Mucosa of rectum (tissue), 2 donors: ENCODE results near the gene ATP2A3.

Source experiments
- H3K27ac ChIP-seq, 2 donors: one replicate each; pipeline ENCODE4 v1.7.0; 2013; ENCODE audit warnings: inconsistent platforms in 2 of 2, low read depth in 2 of 2, low read length in 2 of 2
- H3K27me3 ChIP-seq, 2 donors: one replicate each; pipeline ENCODE4 v1.7.0; 2013; ENCODE audit warnings: low read length in 2 of 2; ENCODE audit not compliant: control insufficient read depth in 2 of 2, insufficient read depth in 2 of 2
- H3K36me3 ChIP-seq, 2 donors: one replicate each; pipeline ENCODE4 v1.7.0; 2013; ENCODE audit warnings: low read length in 2 of 2; ENCODE audit not compliant: control insufficient read depth in 2 of 2, insufficient read depth in 2 of 2
- H3K4me1 ChIP-seq, 2 donors: one replicate each; pipeline ENCODE4 v1.7.0; 2013; ENCODE audit warnings: low read length in 2 of 2, mild to moderate bottlenecking in 1 of 2; ENCODE audit not compliant: control insufficient read depth in 2 of 2, insufficient read depth in 2 of 2
- H3K4me3 ChIP-seq, 2 donors: one replicate each; pipeline ENCODE4 v1.7.0; 2013; ENCODE audit warnings: low read length in 2 of 2
- H3K9ac ChIP-seq, 2 donors: one replicate each; pipeline ENCODE4 v1.7.0; 2013; ENCODE audit warnings: low read length in 2 of 2, low read depth in 1 of 2, mild to moderate bottlenecking in 1 of 2
- H3K9me3 ChIP-seq, 2 donors: one replicate each; pipeline ENCODE4 v1.7.0; 2013; ENCODE audit warnings: low read length in 2 of 2; ENCODE audit not compliant: control insufficient read depth in 2 of 2
- donor health status: healthy.
- donor health status: Normal muscosa, but diverticular disease.

The ATP2A3 gene

GRCh38 chr17:3964203-3965117 lies at the start of gene ATP2A3:
Gene ATP2A3, minus strand, starts transcription at chr17:3964437. Its CDS starts 146 bp downstream, at chr17:3964291.
- no peaks in the 10 kb centered on the region for H3K27me3 ChIP-seq
- peak within 1 kb of the TSS; percentile 94 to 97 for H3K9ac ChIP-seq
- no peaks in the 10 kb centered on the region for H3K9me3 ChIP-seq
- H3K36me3 ChIP-seq, result no peaks in the 10 kb centered on the region
- peak within 1 kb of the TSS; percentile 81 to 84 for H3K4me3 ChIP-seq
- H3K27ac ChIP-seq, result peak within 1 kb of the TSS; percentile 97 to 99
- peaks cover 63 to 73% of the 10 kb centered on the region in 2 donors for H3K4me1 ChIP-seq

DNA sequence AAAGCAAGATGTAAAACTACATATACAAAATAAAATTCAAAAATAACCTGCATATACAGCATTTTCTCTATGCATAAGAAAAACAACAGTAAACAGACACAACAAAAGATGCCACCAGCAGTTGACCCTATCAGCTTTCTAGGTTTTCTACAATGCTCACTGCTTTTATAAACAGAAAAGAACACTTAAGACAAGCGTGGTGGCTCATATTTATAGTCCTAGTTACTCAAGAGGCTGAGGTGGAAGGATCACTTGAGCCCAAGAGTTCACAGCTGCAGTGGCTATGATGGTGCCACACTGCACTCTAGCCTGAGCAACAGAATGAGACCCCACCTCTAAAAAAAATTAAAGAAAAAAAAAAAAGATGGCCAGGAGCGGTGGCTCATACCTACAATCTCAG lies 46.5 kb upstream of the ATP2A3 start:
- Histone ChIP-seq H3K27me3 (no peaks in the 10 kb centered on the region), H3K4me1 (no peaks in the 10 kb centered on the region), H3K4me3 (no peak overlapping the region), H3K27ac (no peak overlapping the region), H3K9me3 (no peaks in the 10 kb centered on the region), H3K9ac (no peak overlapping the region), H3K36me3 (peaks cover 77 to 85% of the 10 kb centered on the region in 2 donors)

GRCh38 chr17:4009186-4009785 lies 45.0 kb upstream of the ATP2A3 start:
- H3K9ac ChIP-seq, result no peak overlapping the region

GRCh38 chr17:4008441-4009185 lies 44.4 kb upstream of the ATP2A3 start:
- Histone ChIP-seq H3K27me3 (no peaks in the 10 kb centered on the region), H3K4me1 (peaks cover 8 to 13% of the 10 kb centered on the region in 2 donors), H3K27ac (no peak overlapping the region), H3K9ac (no peak overlapping the region), H3K9me3 (no peaks in the 10 kb centered on the region), H3K4me3 (no peak overlapping the region), H3K36me3 (peaks cover 61 to 67% of the 10 kb centered on the region in 2 donors)

More at GRCh38 chr17:4009186-4009785, 45.0 kb upstream of the ATP2A3 start:
- Histone ChIP-seq H3K4me1 (peaks cover 8 to 9% of the 10 kb centered on the region in 2 donors), H3K9me3 (no peaks in the 10 kb centered on the region), H3K4me3 (no peak overlapping the region), H3K27ac (no peak overlapping the region), H3K36me3 (peaks cover 68 to 73% of the 10 kb centered on the region in 2 donors), H3K27me3 (no peaks in the 10 kb centered on the region)

DNA sequence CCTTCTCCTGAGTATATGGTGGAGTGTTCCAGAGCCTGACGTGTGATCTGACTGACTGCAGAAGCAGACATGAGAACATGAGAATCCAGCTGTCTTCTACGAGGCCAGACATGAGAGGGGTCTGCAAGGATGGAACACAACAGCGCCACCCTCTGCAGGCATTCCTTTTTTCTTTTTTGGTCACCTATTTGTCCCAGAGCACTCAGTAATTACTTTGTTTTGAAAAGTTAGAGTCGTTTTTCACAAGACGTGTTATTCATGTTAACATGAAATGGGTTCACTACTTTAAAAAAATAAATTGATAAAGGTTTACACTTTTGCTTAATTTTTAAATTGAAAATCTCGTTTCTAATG lies 43.8 kb upstream of the ATP2A3 start:
- H3K27me3 ChIP-seq, result no peaks in the 10 kb centered on the region
- peaks cover 56 to 61% of the 10 kb centered on the region in 2 donors for H3K36me3 ChIP-seq
- H3K4me3 ChIP-seq, result no peak overlapping the region
- H3K27ac ChIP-seq, result no peak overlapping the region
- peaks cover 8 to 18% of the 10 kb centered on the region in 2 donors for H3K4me1 ChIP-seq
- no peaks in the 10 kb centered on the region for H3K9me3 ChIP-seq
- no peak overlapping the region for H3K9ac ChIP-seq

GRCh38 chr17:4007346-4008081 lies 43.3 kb upstream of the ATP2A3 start:
- H3K9me3 ChIP-seq, result no peaks in the 10 kb centered on the region
- peaks cover 8 to 20% of the 10 kb centered on the region in 2 donors for H3K4me1 ChIP-seq
- no peak overlapping the region for H3K4me3 ChIP-seq
- no peaks in the 10 kb centered on the region for H3K27me3 ChIP-seq
- H3K9ac ChIP-seq, result no peak overlapping the region
- no peak overlapping the region for H3K27ac ChIP-seq
- peaks cover 54 to 57% of the 10 kb centered on the region in 2 donors for H3K36me3 ChIP-seq

GRCh38 chr17:4006745-4007211 lies 42.5 kb upstream of the ATP2A3 start:
- no peak overlapping the region for H3K9ac ChIP-seq
- peaks cover 8 to 20% of the 10 kb centered on the region in 2 donors for H3K4me1 ChIP-seq
- peaks cover 46 to 50% of the 10 kb centered on the region in 2 donors for H3K36me3 ChIP-seq
- H3K9me3 ChIP-seq, result no peaks in the 10 kb centered on the region
- H3K27me3 ChIP-seq, result no peaks in the 10 kb centered on the region
- H3K4me3 ChIP-seq, result no peak overlapping the region
- H3K27ac ChIP-seq, result no peak overlapping the region

DNA sequence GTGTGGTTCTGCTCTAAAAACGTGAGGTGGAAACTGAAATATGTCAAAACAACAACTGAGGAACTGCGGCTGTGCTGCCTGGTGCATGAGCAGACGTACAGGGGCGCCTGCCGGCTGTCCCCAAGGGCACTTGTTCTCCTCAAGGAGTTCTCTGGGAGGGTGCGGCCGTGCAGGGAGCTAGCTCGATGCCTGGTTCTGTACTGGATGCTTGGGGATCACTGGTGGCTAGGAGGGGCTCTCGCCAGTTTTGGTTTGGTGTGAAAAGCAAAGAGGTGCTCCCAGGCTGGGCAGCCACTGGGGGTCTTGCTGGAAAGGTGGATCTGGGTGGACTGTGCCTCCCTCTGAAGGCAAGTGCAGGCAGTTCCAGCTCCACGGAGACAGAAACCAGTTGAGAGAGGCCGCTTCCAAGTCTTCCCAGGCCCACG lies 41.9 kb upstream of the ATP2A3 start:
- Histone ChIP-seq H3K27ac (no peak overlapping the region), H3K9me3 (no peaks in the 10 kb centered on the region), H3K27me3 (no peaks in the 10 kb centered on the region), H3K4me1 (peaks cover 8 to 20% of the 10 kb centered on the region in 2 donors), H3K4me3 (no peak overlapping the region), H3K9ac (no peak overlapping the region), H3K36me3 (peaks cover 44 to 46% of the 10 kb centered on the region in 2 donors)

DNA sequence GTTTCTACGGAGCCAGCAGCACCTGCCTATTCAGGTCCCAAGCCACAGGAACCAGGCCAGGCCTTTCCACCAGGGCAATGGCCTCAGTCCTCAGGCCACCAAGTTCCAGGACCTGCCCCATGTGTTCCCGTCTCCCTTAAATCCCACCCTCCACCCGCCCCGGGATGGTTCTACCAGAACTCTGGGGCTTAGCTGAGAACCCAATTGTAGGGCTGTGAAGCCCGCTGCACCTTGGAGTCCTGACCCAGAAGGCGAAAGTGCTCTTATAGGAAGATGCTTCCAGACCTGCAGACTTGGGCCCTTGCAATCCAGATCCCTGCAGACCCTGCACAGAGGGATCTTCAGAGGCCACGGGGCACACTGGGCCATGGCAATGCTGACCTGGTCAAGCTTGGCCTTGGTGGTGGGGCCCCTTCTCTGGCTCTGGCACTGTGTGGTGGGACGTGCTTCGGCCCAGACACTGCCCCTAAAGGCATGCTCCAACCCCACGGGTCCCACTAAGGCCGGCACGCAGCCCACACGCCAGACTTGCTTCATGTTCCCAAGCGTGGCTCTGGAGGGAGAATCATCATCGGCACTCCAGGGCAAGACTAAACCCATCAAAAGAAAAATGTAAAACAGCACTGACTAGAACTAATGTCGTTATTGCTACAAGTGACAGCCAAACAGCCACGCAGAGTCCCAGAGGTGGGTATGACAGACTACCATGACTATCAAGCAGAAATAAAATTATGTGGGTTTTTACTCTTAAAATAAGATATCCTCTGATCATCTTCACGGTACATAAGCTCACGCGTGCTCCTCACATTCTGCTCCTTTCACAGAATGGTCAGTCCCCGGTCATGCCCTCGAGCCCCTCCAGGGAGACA lies 41.3 kb upstream of the ATP2A3 start:
- Histone ChIP-seq H3K4me1 (peaks cover 8 to 20% of the 10 kb centered on the region in 2 donors), H3K27me3 (no peaks in the 10 kb centered on the region), H3K9me3 (no peaks in the 10 kb centered on the region), H3K36me3 (peaks cover 44 to 46% of the 10 kb centered on the region in 2 donors), H3K4me3 (no peak overlapping the region), H3K9ac (peak overlapping the region in 1 of 2 donors; percentile 68), H3K27ac (peak overlapping the region in 1 of 2 donors; percentile 94)
